NT2/D1 (cell line): ENCODE measurements around the gene TMEM61.
A peak's percentile ranks its signal among the peaks of the same experiment; 100 is the strongest.

ENCODE experiments used
- DNase-seq: peaks from one replicate; pipeline ENCODE4 v3.0.0-alpha.2; 2011; ENCODE audit warnings: low read depth, low spot score
- H3K27me3 ChIP-seq: 2 replicates; pipeline ENCODE4 v1.6.0; 2011; ENCODE audit warnings: mild to moderate bottlenecking; ENCODE audit not compliant: insufficient read length, insufficient read depth
- H3K36me3 ChIP-seq: 2 replicates; pipeline ENCODE4 v1.6.1; 2011; ENCODE audit warnings: mild to moderate bottlenecking, low read length, mixed read lengths; ENCODE audit not compliant: insufficient read depth, insufficient read length
- H3K4me1 ChIP-seq: 2 replicates; pipeline ENCODE4 v1.5.1; 2011; ENCODE audit not compliant: insufficient read depth, insufficient read length
- H3K4me3 ChIP-seq: 2 replicates; pipeline ENCODE4 v1.5.1; 2011; ENCODE audit warnings: low read depth; ENCODE audit not compliant: insufficient read length
- H3K9ac ChIP-seq: 2 replicates; pipeline ENCODE4 v1.6.0; 2011; ENCODE audit warnings: low read depth; ENCODE audit not compliant: insufficient read length
- H3K9me3 ChIP-seq: 2 replicates; pipeline ENCODE4 v1.5.1; 2011; ENCODE audit warnings: mild to moderate bottlenecking, low read length; ENCODE audit not compliant: insufficient read depth
- SUZ12 ChIP-seq: IDR thresholded peaks from 2 replicates; pipeline ENCODE4 v1.6.1; 2011; ENCODE audit not compliant: insufficient read length, insufficient read depth; ENCODE audit errors: extremely low read depth
- YY1 ChIP-seq: IDR thresholded peaks from 2 replicates; pipeline ENCODE4 v1.6.1; 2011; ENCODE audit not compliant: insufficient read length, insufficient read depth
- ZNF274 ChIP-seq: IDR thresholded peaks from 2 replicates; pipeline ENCODE4 v1.6.1; 2011; ENCODE audit warnings: mild to moderate bottlenecking, low read depth, low read length

TMEM61 gene

DNA sequence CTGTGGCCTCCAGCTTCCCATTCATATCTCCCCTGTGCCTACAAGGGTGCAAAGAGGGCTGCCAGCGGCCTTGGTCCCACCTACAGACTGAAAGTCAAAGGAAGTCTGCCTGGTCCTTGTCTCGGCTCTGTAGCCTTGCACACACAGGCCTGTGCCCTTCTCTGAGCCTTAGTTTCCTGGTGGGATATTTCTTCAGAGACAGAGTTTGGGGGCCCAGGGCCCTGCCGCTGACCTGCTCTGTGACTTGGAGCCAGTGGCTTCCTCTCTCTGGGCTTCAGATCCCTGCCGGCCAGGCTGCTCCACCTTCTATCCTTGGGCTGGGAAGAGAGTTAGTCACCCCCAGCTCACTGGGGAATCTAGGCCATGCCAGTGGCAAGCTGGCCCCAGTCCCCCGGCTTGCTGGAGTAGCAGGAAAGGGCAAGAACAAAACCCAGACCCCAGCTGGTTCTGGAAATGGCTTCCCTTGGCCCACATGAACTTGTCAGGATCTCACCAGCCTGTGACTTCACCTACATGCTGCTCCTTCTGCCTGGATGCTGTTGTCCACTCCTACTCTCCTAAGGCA lies 1.0 kb upstream of the TMEM61 start:
- DNase-seq: no peak
- H3K36me3 ChIP-seq: no peaks in the 10 kb centered on the region
- H3K4me3 ChIP-seq: no peak overlapping the region
- H3K9me3 ChIP-seq: no peaks in the 10 kb centered on the region
- TF ChIP-seq YY1 (no peak), SUZ12 (no peak), ZNF274 (no peak)
- H3K9ac ChIP-seq: no peak overlapping the region
- peaks cover 39% of the 10 kb centered on the region for H3K27me3 ChIP-seq
- peaks cover 21% of the 10 kb centered on the region for H3K4me1 ChIP-seq

DNA sequence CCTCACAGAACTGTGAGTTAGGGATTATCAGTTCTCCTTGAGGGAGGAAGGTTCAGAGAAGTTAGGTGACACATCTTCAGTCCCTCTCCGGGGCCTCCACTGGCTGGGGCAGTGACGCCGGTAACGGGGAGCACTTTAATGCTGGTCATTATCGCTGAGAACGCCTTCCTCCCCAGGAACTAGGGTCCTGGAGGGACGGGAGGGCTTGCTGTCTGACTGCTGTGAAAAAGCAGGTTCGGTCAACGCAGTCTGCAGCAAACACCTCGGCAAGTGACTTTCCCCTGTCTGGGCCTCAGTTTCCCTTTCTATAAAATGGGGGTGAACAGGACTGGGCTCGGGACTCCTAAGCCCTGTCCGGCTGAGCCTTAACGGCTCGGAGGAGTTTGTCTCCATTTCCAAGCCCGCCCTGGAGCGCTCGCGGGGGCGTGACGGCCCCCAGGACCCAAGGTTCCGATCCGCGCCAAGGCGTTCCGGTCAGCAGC lies 341 bp upstream of the TMEM61 start:
- Histone ChIP-seq H3K9ac (peak overlapping the region; percentile 72), H3K4me3 (peak overlapping the region; percentile 27), H3K4me1 (peaks cover 21% of the 10 kb centered on the region), H3K9me3 (no peaks in the 10 kb centered on the region), H3K27me3 (peaks cover 39% of the 10 kb centered on the region), H3K36me3 (no peaks in the 10 kb centered on the region)
- DNase-seq: no peak
- TF ChIP-seq SUZ12: no peak
- no peak for TF ChIP-seq YY1
- no peak for TF ChIP-seq ZNF274

DNA sequence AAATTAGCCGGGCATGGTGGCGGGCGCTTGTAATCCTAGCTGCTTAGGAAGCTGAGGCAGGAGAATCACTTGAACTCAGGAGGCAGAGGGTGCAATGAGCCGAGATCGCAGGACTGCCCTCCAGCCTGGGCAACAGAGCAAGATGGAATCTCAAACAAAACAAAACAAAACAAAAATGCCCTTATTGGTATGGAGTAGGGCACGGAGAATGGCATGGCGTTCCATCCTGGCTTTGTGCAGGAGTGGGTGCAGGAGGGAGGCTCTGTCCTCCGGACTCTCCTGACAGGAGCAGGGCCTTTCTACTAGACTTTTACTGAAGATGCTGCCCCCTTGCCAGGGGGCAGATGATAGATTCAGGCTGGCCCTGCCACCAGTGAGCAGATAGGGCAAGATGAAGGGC lies 1.0 kb downstream of the TMEM61 start:
- peaks cover 26% of the 10 kb centered on the region for H3K4me1 ChIP-seq
- H3K9ac ChIP-seq: no peak overlapping the region
- H3K9me3 ChIP-seq: no peaks in the 10 kb centered on the region
- peaks cover 39% of the 10 kb centered on the region for H3K27me3 ChIP-seq
- TF ChIP-seq ZNF274 (no peak), SUZ12 (no peak), YY1 (no peak)
- H3K36me3 ChIP-seq: no peaks in the 10 kb centered on the region
- no peak overlapping the region for H3K4me3 ChIP-seq
- no peak for DNase-seq

DNA sequence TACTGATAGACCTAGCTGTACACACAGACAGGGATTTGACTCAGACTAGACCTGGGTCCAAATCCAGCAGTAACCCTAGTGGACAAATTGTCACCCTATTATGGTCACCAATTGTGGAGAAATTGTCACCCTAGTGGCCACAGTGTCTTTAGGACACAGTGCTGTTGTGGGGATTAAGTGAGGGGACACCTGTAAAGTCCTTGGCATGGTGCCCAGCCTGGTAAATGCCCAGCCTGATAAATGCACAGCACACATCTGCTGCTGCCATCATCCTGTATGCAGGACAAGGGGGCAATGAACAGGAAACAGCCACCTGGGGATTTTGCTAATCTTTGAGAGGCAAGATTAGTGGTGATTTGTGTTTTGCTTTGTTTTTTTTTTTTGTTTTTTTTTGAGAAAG lies 2.3 kb downstream of the TMEM61 start:
- no peak for TF ChIP-seq ZNF274
- TF ChIP-seq SUZ12: no peak
- TF ChIP-seq YY1: no peak
- DNase-seq: no peak
- Histone ChIP-seq H3K9me3 (no peaks in the 10 kb centered on the region), H3K9ac (no peak overlapping the region), H3K36me3 (no peaks in the 10 kb centered on the region), H3K4me1 (peaks cover 27% of the 10 kb centered on the region), H3K4me3 (no peak overlapping the region), H3K27me3 (peaks cover 39% of the 10 kb centered on the region)

DNA sequence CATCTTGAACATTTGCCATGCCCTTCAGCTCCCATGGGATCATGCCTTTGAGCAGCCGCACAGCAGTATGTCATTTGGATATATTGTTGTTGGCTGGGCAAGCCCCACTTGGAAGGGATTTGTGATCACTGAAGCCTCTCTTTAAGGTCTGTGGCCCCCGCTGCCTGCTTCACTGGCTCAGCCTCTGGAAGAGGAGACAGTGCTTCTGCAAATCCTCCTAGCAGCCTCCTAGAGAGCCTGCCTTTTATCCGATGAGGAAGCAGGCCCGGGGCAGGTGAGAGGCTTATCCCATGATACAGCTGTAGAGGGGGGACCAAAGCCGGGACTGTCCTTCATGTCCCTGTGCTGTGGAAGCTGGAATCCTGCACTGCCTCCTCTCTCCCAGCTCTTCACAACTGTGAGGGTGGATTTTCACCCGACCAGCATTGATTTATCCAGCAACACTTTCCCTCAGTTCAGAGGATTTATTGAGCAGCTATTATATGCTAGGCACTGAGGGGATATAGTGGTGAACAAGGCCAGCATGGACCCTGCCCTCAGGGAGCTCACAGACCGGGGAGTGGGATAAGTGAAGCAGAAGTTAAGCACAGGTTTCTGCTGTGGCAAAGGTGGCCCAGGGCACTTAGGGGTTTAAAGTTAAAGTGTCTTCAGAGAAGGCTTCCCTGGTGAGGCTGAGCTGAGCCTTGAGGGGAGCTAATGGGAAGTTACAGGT lies 3.9 kb downstream of the TMEM61 start:
- Histone ChIP-seq H3K36me3 (no peaks in the 10 kb centered on the region), H3K9me3 (no peaks in the 10 kb centered on the region), H3K4me1 (peaks cover 22% of the 10 kb centered on the region), H3K4me3 (no peak overlapping the region), H3K27me3 (peaks cover 31% of the 10 kb centered on the region), H3K9ac (no peak overlapping the region)
- no peak for DNase-seq
- TF ChIP-seq ZNF274 (no peak), SUZ12 (no peak), YY1 (no peak)

DNA sequence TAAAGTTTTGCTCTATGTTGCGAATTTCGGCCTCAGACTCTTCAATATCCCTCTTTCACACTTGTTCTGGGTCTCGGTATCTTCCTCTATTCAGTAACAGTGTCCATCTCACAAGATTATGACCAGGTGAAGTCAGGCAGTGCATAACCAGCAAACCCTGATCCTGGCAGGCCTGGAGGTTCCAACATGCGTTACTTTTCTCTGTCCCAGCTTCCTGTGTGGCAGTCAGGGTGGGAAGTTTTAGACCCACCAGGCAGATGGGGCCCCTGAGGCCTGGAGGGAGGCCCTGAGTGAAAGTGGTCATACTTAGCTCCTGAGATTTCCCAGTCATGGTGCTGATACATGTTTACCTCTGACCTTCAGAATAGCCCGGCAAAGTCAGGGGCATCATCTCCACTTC lies 5.1 kb downstream of the TMEM61 start:
- Histone ChIP-seq H3K36me3 (no peaks in the 10 kb centered on the region), H3K9ac (no peak overlapping the region), H3K4me3 (no peak overlapping the region), H3K9me3 (no peaks in the 10 kb centered on the region), H3K4me1 (peaks cover 24% of the 10 kb centered on the region), H3K27me3 (peaks cover 19% of the 10 kb centered on the region)
- no peak for DNase-seq
- no peak for TF ChIP-seq YY1
- TF ChIP-seq SUZ12: no peak
- TF ChIP-seq ZNF274: no peak

DNA sequence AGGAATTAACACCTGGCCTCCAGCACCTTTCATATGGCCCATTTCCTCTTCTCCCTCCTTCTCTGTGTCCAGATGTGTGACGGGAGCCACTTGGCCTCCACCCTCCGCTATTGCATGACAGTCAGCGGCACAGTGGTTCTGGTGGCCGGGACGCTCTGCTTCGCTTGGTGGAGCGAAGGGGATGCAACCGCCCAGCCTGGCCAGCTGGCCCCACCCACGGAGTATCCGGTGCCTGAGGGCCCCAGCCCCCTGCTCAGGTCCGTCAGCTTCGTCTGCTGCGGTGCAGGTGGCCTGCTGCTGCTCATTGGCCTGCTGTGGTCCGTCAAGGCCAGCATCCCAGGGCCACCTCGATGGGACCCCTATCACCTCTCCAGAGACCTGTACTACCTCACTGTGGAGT lies 5.6 kb downstream of the TMEM61 start:
- no peak overlapping the region for H3K4me3 ChIP-seq
- no peaks in the 10 kb centered on the region for H3K36me3 ChIP-seq
- H3K4me1 ChIP-seq: peaks cover 24% of the 10 kb centered on the region

More for the DNA sequence above, 5.6 kb downstream of the TMEM61 start:
- TF ChIP-seq YY1: no peak
- no peak for TF ChIP-seq ZNF274
- no peak for TF ChIP-seq SUZ12
- Histone ChIP-seq H3K9me3 (no peaks in the 10 kb centered on the region), H3K27me3 (peaks cover 14% of the 10 kb centered on the region), H3K9ac (no peak overlapping the region)
- no peak for DNase-seq
